WTC11 (cell line): ENCODE data around the gene HLF. TPM values are rescaled to one million over a fixed set of nuclear protein-coding genes. Genes with fewer than 3 reads are reported as not detected.

Experiments
- ATAC-seq: fragments of 200-7000 bp; cut with Tn5 transposase; 2 replicates; pipeline ENCODE4 v1.10.0; 2021; ENCODE audit warnings: mild to moderate bottlenecking, moderate library complexity
- CTCF ChIA-PET: fragments of 300-600 bp; sonication (Branson Sonifier 250); formaldehyde crosslinking; loops from one replicate; lab custom pipeline; 2021; ENCODE audit warnings: antibody characterized with exemption; lab: Charles Lee
- POLR2A ChIA-PET: fragments of 350-600 bp; sonication (Branson Sonifier 250); formaldehyde crosslinking; loops from one replicate; lab custom pipeline; 2021; ENCODE audit warnings: antibody characterized with exemption; lab: Charles Lee
- DNase-seq: peaks from one replicate; pipeline ENCODE4 v3.0.0; 2021; ENCODE audit warnings: low spot score
- H3K27ac Mint-ChIP-seq: 2 replicates; pipeline ENCODE4 v1.8.0; 2021; ENCODE audit warnings: mixed read lengths
- H3K27me3 Mint-ChIP-seq: 2 replicates; pipeline ENCODE4 v1.8.0; 2021; ENCODE audit warnings: low read depth, mild to moderate bottlenecking, moderate library complexity, mixed read lengths
- H3K36me3 Mint-ChIP-seq: 2 replicates; pipeline ENCODE4 v1.8.0; 2021; ENCODE audit warnings: mixed read lengths
- H3K4me1 Mint-ChIP-seq: 2 replicates; pipeline ENCODE4 v1.8.0; 2022; ENCODE audit warnings: mixed read lengths
- H3K4me3 Mint-ChIP-seq: 2 replicates; pipeline ENCODE4 v1.8.0; 2021; ENCODE audit warnings: mild to moderate bottlenecking, moderate library complexity, mixed read lengths
- H3K9me3 Mint-ChIP-seq: 2 replicates; pipeline ENCODE4 v1.8.0; 2021; ENCODE audit warnings: mixed read lengths
- AFF4 ChIP-seq: sonication (generic); formaldehyde crosslinking; IDR thresholded peaks from 2 replicates; pipeline ENCODE4 v1.8.1; 2023; ENCODE audit warnings: mild to moderate bottlenecking, missing genetic modification reagents, borderline replicate concordance
- AR ChIP-seq: fragments of 250-450 bp; sonication (Bioruptor Pico); IDR thresholded peaks from 2 replicates; pipeline ENCODE4 v1.9.0; 2021; ENCODE audit warnings: mild to moderate bottlenecking
- CBFB ChIP-seq: sonication (generic); formaldehyde crosslinking; IDR thresholded peaks from 2 replicates; pipeline ENCODE4 v1.8.1; 2022; ENCODE audit warnings: mild to moderate bottlenecking, low read depth, missing genetic modification reagents
- CDX4 ChIP-seq: fragments of 250-450 bp; sonication (Bioruptor Pico); IDR thresholded peaks from 2 replicates; pipeline ENCODE4 v1.9.0; 2021; ENCODE audit warnings: moderate library complexity, mild to moderate bottlenecking, inconsistent platforms, borderline replicate concordance
- ETV6 ChIP-seq: sonication (generic); formaldehyde crosslinking; IDR thresholded peaks from 2 replicates; pipeline ENCODE4 v1.8.1; 2022; ENCODE audit warnings: mild to moderate bottlenecking, missing genetic modification reagents
- FOXK1 ChIP-seq: sonication (generic); formaldehyde crosslinking; IDR thresholded peaks from 2 replicates; pipeline ENCODE4 v1.8.0; 2022; ENCODE audit warnings: mild to moderate bottlenecking, moderate library complexity, missing genetic modification reagents
- FOXP1 ChIP-seq: sonication (generic); formaldehyde crosslinking; IDR thresholded peaks from 2 replicates; pipeline ENCODE4 v1.8.0; 2022; ENCODE audit warnings: missing genetic modification reagents, mild to moderate bottlenecking, moderate library complexity, borderline replicate concordance
- GTF2I ChIP-seq: fragments of 250-450 bp; sonication (Bioruptor Pico); conservative IDR thresholded peaks from 2 replicates; pipeline ENCODE4 v1.4.0; 2021; ENCODE audit warnings: mild to moderate bottlenecking
- HMGA2 ChIP-seq: fragments of 250-450 bp; sonication (Bioruptor Pico); IDR thresholded peaks from 2 replicates; pipeline ENCODE4 v1.4.0; 2021; ENCODE audit warnings: mild to moderate bottlenecking, moderate library complexity
- HMGXB4 ChIP-seq: sonication (generic); formaldehyde crosslinking; IDR thresholded peaks from 2 replicates; pipeline ENCODE4 v1.8.1; 2023; ENCODE audit warnings: mild to moderate bottlenecking, moderate library complexity, missing genetic modification reagents
- MYBL2 ChIP-seq: sonication (generic); formaldehyde crosslinking; IDR thresholded peaks from 2 replicates; pipeline ENCODE4 v1.8.1; 2023; ENCODE audit warnings: mild to moderate bottlenecking, moderate library complexity, missing genetic modification reagents
- NR1H2 ChIP-seq: sonication (generic); formaldehyde crosslinking; IDR thresholded peaks from 2 replicates; pipeline ENCODE4 v1.9.0; 2021; ENCODE audit warnings: mild to moderate bottlenecking, moderate library complexity, missing genetic modification reagents
- RELA ChIP-seq: sonication (generic); formaldehyde crosslinking; IDR thresholded peaks from 2 replicates; pipeline ENCODE4 v1.8.1; 2022; ENCODE audit warnings: missing genetic modification reagents, mild to moderate bottlenecking, borderline replicate concordance
- SOX15 ChIP-seq: fragments of 250-450 bp; sonication (Bioruptor Pico); IDR thresholded peaks from 2 replicates; pipeline ENCODE4 v1.9.0; 2021; ENCODE audit warnings: mild to moderate bottlenecking
- TEAD1 ChIP-seq: sonication (generic); formaldehyde crosslinking; IDR thresholded peaks from 2 replicates; pipeline ENCODE4 v1.8.0; 2022; ENCODE audit warnings: mild to moderate bottlenecking, missing genetic modification reagents
- USF1 ChIP-seq: sonication (generic); formaldehyde crosslinking; IDR thresholded peaks from 2 replicates; pipeline ENCODE4 v1.8.0; 2022; ENCODE audit warnings: mild to moderate bottlenecking, missing genetic modification reagents
- ZBTB21 ChIP-seq: sonication (generic); formaldehyde crosslinking; IDR thresholded peaks from 2 replicates; pipeline ENCODE4 v1.8.1; 2023; ENCODE audit warnings: mild to moderate bottlenecking, missing genetic modification reagents, borderline replicate concordance
- ZNF121 ChIP-seq: sonication (generic); formaldehyde crosslinking; IDR thresholded peaks from 2 replicates; pipeline ENCODE4 v1.8.0; 2023; ENCODE audit warnings: missing genetic modification reagents
- ZNF263 ChIP-seq: sonication (generic); formaldehyde crosslinking; IDR thresholded peaks from 2 replicates; pipeline ENCODE4 v1.8.1; 2022; ENCODE audit warnings: low read depth, mild to moderate bottlenecking, moderate library complexity, missing genetic modification reagents
- ZNF317 ChIP-seq: sonication (generic); formaldehyde crosslinking; IDR thresholded peaks from 2 replicates; pipeline ENCODE4 v1.8.1; 2023; ENCODE audit warnings: low read depth, mild to moderate bottlenecking, moderate library complexity, missing genetic modification reagents, borderline replicate concordance
- ZNF416 ChIP-seq: fragments of 250-450 bp; sonication (Bioruptor Pico); IDR thresholded peaks from 2 replicates; pipeline ENCODE4 v1.9.0; 2021; ENCODE audit warnings: mild to moderate bottlenecking, inconsistent platforms
- ZNF423 ChIP-seq: fragments of 250-450 bp; sonication (Bioruptor Pico); IDR thresholded peaks from 2 replicates; pipeline ENCODE4 v2.1.2; 2022; ENCODE audit warnings: mild to moderate bottlenecking, moderate library complexity
- ZNF512 ChIP-seq: sonication (generic); formaldehyde crosslinking; IDR thresholded peaks from 2 replicates; pipeline ENCODE4 v1.8.1; 2022; ENCODE audit warnings: missing genetic modification reagents, borderline replicate concordance
- total RNA-seq: library from RNA; stranded (reverse); gene quantifications from 3 replicates; pipeline ENCODE4 v1.2.3, GENCODE V29; 2021

The HLF gene
- total RNA-seq, 1 experiment from 2014 or later: 0.31 TPM

GRCh38 chr17:55363033-55363432, 98.3 kb downstream of the HLF start (continued):
- no peak for TF ChIP-seq ETV6 (CRISPR knock-in tag)
- TF ChIP-seq ZNF423 (CRISPR knock-in tag): no peak
- TF ChIP-seq RELA: no peak
- no peak for TF ChIP-seq AR (CRISPR knock-in tag)
- no peak for TF ChIP-seq FOXP1
- no peak for TF ChIP-seq TEAD1
- no peak for TF ChIP-seq ZNF317 (CRISPR knock-in tag)
- no peak for TF ChIP-seq ZNF121
- TF ChIP-seq SOX15 (CRISPR knock-in tag): no peak
- no peak for TF ChIP-seq GTF2I
- no peak for TF ChIP-seq FOXK1 (CRISPR knock-in tag)
- no peak for TF ChIP-seq AFF4 (CRISPR knock-in tag)
- no peak for TF ChIP-seq CDX4 (CRISPR knock-in tag)

GRCh38 chr17:55366020-55366481, 101.3 kb downstream of the HLF start:
- peaks cover 5% of the 10 kb centered on the region for H3K36me3 Mint-ChIP-seq
- ATAC-seq (no peak), DNase-seq (no peak)
- H3K27me3 Mint-ChIP-seq: no peaks in the 10 kb centered on the region
- H3K4me1 Mint-ChIP-seq: peaks cover 26% of the 10 kb centered on the region
- H3K4me3 Mint-ChIP-seq: no peak overlapping the region
- POLR2A ChIA-PET: no interaction called here
- TF ChIP-seq HMGXB4 (CRISPR knock-in tag) (no peak), ZNF263 (CRISPR knock-in tag) (no peak), HMGA2 (CRISPR knock-in tag) (no peak), ZNF317 (CRISPR knock-in tag) (no peak)
- TF ChIP-seq, all 79 proteins: peak for 0
- CTCF ChIA-PET: interaction anchor here (2.6 kb wide), 1 partner anchor 9 kb away, joined by 8 read pairs; no protein-coding TSS in a partner anchor
- peaks cover 27% of the 10 kb centered on the region for H3K9me3 Mint-ChIP-seq
- no peak overlapping the region for H3K27ac Mint-ChIP-seq

GRCh38 chr17:55368706-55369105, 103.9 kb downstream of the HLF start:
- H3K4me3 Mint-ChIP-seq: no peak overlapping the region
- H3K36me3 Mint-ChIP-seq: peaks cover 16% of the 10 kb centered on the region
- H3K4me1 Mint-ChIP-seq: peaks cover 15% of the 10 kb centered on the region
- ChIA-PET CTCF (no interaction called here), POLR2A (interaction anchor here (0.7 kb wide), 1 partner anchor 328 kb away, joined by 3 read pairs; no protein-coding TSS in a partner anchor)
- no peak for DNase-seq
- H3K9me3 Mint-ChIP-seq: peaks cover 40% of the 10 kb centered on the region
- H3K27ac Mint-ChIP-seq: no peak overlapping the region
- no peak for ATAC-seq
- H3K27me3 Mint-ChIP-seq: peaks cover 2% of the 10 kb centered on the region
- TF ChIP-seq MYBL2 (CRISPR knock-in tag) (no peak), NR1H2 (CRISPR knock-in tag) (no peak), CBFB (CRISPR knock-in tag) (no peak), ZNF416 (no peak), ZNF512 (no peak), ZBTB21 (CRISPR knock-in tag) (no peak), CDX4 (CRISPR knock-in tag) (no peak), USF1 (CRISPR knock-in tag) (no peak), GTF2I (no peak)
